Measurements from ENCODE around the gene TMA7B.
"Not testable (repeated sequence)": the region's sequence is repeated elsewhere in the genome, so short reads cannot be mapped to it uniquely, and the experiment has no call there.

TMA7B gene

GRCh38 chr22:39979458-39979857 is 19.3 kb downstream of the TMA7B start:
- in situ Hi-C loops (cut with HindIII; ENCODE audit: low sequenced_read_pairs): no loop called here

DNA sequence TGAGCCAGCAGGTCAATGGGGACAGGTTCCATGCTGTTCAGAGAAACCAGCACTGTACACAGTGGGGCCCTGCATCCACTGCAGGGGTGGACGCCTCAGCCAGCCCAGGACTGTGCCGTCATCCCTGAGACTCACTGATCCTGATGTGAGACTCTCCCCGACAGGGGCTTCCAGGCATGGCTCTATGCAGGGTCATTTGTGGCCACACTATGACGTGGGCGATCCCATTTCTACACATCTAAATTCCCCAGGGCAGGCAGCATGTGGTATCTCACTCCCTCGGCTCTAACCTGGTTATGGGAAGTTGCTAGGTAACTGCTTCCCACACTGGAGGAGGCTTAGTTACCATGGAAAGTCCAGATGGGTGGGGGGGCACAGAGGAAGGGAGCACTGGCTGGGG is 20.4 kb downstream of the TMA7B start:
- in situ Hi-C loops (cut with HindIII; ENCODE audit: low sequenced_read_pairs): no loop called here

- in situ Hi-C loops (cut with HindIII; ENCODE audit: low sequenced_read_pairs): no loop called here
Measured at GRCh38 chr22:39983346-39983745, 23.1 kb downstream of the TMA7B start.

GRCh38 chr22:39984006-39984405 is 23.8 kb downstream of the TMA7B start:
- in situ Hi-C loops (cut with HindIII; ENCODE audit: low sequenced_read_pairs): no loop called here

DNA sequence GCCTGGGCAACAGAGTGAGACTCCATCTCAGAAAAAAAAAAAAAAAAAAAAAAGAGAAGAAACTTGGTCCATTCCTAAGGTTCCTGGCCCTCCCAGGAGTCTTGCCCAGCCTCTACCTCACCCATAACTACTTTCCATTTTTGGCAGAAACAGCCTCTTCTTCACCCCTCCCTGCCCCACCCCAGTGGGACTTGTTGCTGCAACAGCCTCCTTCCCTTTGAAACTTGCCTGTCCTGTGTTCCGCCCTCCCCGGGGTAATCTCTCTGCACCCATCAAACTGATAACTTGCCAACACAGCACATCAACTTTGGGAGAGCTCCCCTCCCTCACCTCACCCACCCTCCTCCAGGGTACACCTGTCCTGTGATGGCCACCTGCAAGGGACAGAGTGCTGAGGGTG is 24.5 kb downstream of the TMA7B start:
- in situ Hi-C loops (cut with HindIII; ENCODE audit: low sequenced_read_pairs): no loop called here

DNA sequence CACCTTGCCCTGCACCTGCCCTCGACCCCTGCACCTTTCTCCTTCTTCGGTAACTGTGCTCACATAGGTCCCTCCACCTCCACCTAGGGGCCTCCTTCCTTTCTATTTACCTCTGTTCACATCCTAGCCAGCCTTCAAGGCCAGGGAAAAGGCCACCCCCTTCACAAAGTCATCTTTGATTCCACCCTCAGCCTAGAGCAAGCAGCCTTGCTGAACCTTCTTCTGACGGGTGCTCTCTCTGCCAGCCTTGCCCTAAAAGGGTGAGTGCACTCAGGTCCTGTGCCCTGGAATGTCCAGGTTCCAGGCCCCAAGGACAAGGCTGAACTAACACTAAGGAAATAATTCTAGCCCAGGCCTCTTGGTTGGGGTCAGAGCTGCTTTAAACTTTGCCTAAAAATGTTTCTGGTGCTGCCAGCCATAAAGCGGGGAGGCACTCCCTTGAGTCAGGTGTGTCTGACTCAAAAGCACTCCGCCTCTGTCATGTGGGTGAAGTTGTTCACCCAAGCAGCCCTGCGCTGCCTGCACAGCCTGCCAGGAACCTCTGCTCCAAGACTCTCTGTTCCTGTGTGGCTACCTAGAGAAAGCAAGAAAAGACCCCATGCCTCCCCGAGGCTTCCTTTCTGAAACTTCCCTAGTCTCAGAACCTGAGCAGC is 25.3 kb downstream of the TMA7B start:
- in situ Hi-C loops (cut with HindIII; ENCODE audit: low sequenced_read_pairs): no loop called here

DNA sequence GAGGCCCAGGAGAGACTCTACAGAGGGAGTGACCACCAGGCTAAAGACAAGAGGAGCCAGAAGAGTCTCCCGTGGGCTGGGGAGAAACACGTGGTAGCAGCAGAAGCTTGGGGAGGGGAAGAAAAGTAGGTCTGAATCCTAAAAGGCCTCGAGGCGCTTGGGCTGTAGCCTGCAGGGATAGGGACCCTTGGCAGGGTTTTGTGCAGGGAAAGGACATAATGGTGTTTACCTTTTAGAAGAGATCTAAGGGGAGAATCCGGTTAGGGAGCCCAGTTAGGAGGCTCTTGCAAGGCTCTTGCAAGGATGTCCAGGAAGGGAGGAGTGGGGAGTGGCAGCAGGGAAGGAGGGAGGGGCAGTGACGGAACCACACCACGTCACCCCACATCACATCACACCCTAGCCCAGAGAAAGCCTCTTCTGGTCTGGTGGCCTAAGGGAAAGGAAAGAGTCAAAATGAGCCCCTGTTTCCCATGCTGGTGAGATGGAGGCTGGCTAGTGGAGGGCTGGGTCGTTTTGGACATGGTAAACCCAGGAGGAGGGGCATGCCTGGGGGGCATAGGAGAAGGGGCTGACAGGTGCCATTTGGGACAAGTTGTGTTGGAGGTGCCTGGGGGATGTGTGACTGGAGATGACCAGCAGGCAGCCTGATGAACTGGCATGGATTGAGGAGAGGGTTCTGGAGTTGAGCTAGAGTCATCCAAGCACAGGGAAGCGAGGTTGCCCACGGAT is 28.4 kb downstream of the TMA7B start:
- in situ Hi-C loops (cut with HindIII; ENCODE audit: low sequenced_read_pairs): no loop called here

DNA sequence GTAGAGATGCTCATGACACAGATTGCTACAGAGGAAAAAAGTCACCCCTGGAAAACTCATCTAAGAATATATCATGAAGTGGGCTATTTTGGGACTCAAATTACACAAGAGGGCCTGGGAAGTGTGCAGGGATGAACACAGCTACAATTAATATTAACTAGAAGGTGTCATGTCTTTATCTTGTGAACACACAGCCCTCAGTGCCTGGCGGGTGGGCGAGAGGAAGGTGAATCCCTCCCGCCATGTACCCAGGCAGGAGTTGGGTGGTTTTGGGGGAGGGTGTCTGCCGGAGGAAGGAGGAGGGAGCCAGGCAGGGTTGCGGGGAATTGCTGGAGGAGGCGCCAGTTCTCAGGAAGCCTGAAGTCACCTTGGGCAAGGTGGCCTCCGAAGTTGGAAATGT is 29.4 kb downstream of the TMA7B start:
- in situ Hi-C loops (cut with HindIII; ENCODE audit: low sequenced_read_pairs): no loop called here

- in situ Hi-C loops (cut with HindIII; ENCODE audit: low sequenced_read_pairs): no loop called here
Measured at GRCh38 chr22:39990686-39991085, 30.5 kb downstream of the TMA7B start.

GRCh38 chr22:39991159-39991860 is 31.1 kb downstream of the TMA7B start:
- in situ Hi-C loops (cut with HindIII; ENCODE audit: low sequenced_read_pairs): no loop called here

DNA sequence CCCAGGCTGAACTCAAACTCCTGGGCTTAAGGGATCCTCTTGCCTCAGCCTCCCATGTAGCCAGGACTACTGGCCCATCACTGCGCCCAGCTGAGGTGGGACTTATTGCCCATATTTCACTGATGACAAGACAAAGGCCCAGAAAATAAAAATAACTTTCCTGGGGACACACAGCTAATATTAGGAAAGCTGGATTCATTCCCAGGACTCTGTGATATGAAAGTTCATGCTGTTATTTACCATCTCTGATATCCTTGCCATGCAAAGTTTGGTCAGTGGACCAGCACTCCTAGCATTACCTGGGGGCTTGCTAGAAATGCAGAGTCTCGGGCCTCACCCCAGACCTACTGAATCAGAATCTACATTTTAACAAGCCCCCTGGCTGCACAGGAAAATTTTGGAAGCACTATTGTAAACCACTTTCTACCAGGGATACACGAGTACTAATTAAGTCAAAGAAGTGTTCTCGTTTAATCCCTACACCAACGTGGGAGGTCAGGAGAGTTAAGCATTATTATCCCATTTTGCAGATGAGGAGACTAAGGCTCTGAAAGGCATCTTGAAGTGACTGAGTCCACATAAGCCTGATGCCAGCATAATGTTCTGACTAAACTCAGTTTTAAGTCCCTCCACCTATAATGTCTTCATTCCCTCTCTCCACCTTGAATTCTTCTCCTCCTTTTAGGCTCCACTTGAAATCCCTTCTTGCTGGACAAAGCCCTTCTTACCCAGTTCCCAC is 32.1 kb downstream of the TMA7B start:
- in situ Hi-C loops (cut with HindIII; ENCODE audit: low sequenced_read_pairs): no loop called here

DNA sequence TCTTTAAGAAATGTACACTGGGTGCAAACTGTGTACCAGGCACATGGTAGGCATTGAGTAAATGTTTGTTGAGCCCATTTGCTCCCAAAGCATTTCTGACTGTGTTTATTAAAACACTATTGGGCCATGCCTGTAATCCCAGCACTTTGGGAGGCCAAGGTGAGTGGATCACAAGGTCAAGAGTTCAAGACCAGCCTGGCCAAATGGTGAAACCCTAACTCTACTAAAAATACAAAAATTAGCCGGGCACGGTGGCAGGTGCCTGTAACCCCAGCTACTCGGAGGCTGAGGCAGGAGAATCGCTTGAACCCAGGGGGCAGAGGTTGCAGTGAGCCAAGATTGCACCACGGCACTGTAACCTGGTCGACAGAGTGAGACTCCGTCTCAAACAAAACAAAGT is 32.7 kb downstream of the TMA7B start:
- in situ Hi-C loops (cut with HindIII; ENCODE audit: low sequenced_read_pairs): not testable (repeated sequence)

- in situ Hi-C loops (cut with HindIII; ENCODE audit: low sequenced_read_pairs): no loop called here
Measured at GRCh38 chr22:39994041-39994565, 33.9 kb downstream of the TMA7B start.

- in situ Hi-C loops (cut with HindIII; ENCODE audit: low sequenced_read_pairs): no loop called here
Measured at GRCh38 chr22:39994566-39995392, 34.6 kb downstream of the TMA7B start, which contains the start of gene FAM83F. FAM83F (plus strand) TSS chr22:39994954; CDS start chr22:39995043, 89 bp downstream.

- in situ Hi-C loops (cut with HindIII; ENCODE audit: low sequenced_read_pairs): no loop called here
Measured at GRCh38 chr22:39995393-39996252, 35.4 kb downstream of the TMA7B start.

GRCh38 chr22:39996732-39997131 is 36.5 kb downstream of the TMA7B start:
- in situ Hi-C loops (cut with HindIII; ENCODE audit: low sequenced_read_pairs): no loop called here

DNA sequence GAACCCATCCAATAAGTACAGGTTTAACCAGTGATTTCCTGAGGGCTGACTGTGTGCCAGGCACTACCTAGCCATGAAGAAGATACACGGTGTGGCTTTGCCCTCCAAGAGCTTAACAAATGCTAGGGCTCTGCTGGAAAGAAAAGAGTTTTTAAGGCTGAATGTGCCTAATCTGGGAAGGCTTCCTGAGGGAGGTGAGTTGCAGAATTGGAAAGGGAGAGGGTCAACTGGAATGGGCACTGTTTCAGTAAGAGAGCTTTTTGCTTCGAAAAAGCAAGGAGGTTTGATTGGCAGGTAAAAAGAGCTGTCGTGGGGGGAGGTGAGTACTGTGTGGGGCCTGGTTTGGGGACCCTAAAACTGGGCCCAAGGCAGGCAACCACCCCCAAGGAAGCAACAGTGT is 37.2 kb downstream of the TMA7B start:
- in situ Hi-C loops (cut with HindIII; ENCODE audit: low sequenced_read_pairs): no loop called here

DNA sequence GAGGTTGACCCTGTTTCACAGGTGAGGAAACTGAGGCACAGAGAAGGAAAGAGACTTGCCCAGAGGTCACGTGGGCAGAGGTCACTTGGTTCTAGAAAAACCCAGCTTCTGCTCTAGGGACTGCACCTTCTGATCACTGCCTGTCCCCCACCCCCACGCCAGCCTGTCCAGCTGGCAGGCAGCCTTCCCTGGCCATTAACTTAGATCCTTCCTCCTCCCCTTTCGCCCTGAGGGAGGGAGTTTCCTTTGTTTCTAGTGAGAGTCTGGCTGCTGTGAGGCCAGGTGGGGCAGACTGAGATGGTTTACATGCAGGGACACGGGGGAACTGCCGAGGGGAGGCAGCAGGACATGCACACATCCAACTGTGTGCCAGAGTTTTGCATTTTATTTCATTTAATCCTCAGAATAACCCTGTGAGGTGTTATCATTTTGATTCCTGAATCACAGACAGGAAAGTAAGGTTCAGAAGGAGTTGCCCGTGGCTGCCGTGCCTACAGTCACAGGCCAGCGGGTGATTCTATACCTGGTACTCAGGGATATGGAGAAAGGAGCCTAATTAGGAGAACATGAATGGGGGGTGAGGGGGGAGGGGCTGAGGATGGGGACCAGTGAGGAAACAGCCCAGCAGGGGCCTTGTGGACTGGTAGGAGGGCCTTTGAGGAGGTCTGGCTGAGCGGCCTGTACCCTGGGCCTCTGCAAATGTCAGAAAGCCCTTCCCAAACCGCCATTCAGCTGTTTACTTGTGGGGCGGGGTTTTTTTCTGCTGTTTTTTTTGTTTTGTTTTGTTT is 37.9 kb downstream of the TMA7B start:
- in situ Hi-C loops (cut with HindIII; ENCODE audit: low sequenced_read_pairs): no loop called here

All from DLD1 (cell line).